AG10803 (cell line): Measurements from ENCODE around the gene RAMP3.

Experiments
- DNase-seq: peaks from one replicate; pipeline ENCODE4 v3.0.0; 2010; ENCODE audit warnings: low read depth
- H3K4me3 ChIP-seq: 2 replicates; pipeline ENCODE4 v1.5.1; 2011; ENCODE audit warnings: mild to moderate bottlenecking, low read length, control low read depth
- CTCF ChIP-seq: conservative IDR thresholded peaks from 2 replicates; pipeline ENCODE4 v1.5.1; 2011; ENCODE audit warnings: mild to moderate bottlenecking, low read length, control low read depth, inconsistent platforms

Gene RAMP3

GRCh38 chr7:45188736-45189135 is 31.1 kb downstream of the RAMP3 start:
- no peak for TF ChIP-seq CTCF
- no peak for DNase-seq
- no peak overlapping the region for H3K4me3 ChIP-seq

DNA sequence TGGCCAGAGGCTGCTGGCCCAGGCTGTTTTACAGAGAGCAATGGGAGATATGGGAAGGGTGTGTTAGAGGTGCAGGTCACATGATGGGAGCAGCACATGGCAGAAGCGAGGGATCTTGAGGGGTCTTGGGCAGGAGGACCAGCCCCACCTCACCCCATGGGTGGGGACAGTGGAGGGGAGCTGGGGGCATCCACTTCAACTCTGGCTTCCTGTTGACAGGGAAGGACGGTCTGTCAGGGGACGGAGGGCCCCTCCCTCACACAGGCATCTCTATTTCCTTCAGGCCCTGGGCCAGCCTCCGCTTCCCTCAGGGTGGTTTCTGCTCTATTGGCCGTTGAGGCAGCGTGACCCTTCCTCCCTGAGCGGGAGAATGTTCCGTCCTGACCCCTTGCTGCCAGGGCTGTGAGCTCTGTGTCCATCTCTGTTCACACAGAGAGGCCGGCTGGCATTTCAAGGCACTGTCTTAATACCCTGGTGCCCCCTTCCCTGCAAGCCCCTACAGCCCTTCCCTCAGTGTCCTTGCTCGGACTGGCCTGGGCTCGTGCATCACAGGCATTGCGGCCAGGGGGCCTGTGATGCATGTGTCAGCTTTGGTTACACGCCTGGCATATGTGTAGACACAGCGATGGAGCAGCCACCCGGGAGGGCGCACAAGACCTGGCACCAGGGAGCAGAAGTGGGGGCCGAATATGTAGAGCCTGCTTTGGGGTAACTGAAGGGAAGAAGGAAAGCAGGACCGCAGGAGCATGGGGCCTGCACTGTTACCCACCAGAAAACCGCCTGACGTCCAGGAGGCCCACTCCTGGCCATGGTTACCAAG is 31.8 kb downstream of the RAMP3 start:
- TF ChIP-seq CTCF: no peak
- no peak overlapping the region for H3K4me3 ChIP-seq
- DNase-seq: no peak

DNA sequence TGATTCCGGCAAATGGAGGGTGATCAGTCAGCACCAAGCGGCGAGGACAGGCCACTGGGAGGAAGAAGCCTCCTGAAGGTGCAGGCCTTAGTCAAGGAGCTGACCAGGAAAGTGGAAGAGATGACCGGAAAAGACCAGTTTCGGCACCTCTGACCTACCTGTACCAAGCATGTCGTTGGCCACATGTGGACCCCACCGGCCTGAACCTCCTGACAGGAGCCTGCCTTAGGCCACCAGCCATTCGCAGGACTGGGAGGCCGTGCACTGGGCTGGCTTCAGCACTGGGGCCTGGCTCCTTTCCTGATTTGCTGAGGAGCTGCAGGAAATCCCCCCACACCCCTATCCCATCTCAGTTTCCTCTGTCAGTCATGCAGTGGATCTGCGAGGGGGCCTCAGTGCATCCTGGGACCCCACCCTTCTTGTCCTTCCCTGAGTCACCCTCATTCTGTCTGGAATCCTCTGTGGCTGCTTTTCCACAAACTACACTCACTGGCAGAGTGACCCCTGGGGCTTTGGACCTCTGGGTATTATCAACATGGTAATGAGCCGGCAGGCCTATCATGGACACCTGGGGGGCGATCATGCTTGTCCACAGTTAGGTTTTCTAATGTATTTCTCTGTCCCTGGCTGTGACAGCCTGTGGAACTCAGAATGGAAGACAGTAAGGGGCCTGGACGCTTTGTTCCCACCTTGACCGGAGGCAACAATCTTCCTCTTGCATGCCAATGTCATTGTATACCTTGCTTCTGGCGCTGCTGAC is 33.0 kb downstream of the RAMP3 start:
- no peak for DNase-seq
- H3K4me3 ChIP-seq: no peak overlapping the region
- no peak for TF ChIP-seq CTCF

DNA sequence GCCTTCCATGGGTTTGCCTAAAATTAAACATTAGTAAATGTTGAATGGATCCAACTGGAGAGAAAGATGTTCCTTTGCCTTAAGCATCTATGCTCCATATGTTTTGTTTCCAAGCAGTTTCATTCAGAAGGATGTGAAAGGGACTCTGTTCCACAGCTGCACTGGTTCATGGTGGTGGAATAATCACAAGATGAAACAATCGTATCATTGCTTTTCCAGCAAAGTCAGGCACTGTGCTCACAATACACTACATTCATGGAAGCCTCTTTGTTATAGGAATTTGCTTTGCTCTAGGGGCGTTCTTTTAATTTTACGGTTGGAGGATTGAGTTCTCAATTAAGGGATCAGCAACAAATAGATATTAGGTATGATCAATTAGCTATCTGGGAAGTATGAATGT is 33.8 kb downstream of the RAMP3 start:
- H3K4me3 ChIP-seq: no peak overlapping the region
- no peak for TF ChIP-seq CTCF

DNA sequence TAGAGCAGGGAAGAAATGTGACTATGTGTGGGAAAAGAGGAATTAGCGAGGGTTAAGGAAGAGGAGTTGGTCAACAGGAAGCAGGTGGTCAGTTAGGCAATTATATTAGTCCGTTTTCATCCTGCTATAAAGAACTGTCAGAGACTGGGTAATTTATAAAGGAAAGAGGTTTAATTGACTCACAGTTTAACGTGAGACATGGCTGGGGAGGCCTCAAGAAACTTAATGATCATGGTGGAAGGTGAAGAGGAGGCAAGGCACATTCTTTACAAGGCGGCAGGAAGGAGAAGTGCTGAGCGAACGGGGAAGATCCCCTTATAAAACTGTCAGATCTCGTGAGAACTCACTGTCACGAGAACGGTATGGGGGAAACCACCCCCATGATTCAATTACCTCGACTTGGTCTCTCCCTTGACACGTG is 35.0 kb downstream of the RAMP3 start:
- TF ChIP-seq CTCF: no peak
- H3K4me3 ChIP-seq: no peak overlapping the region
- DNase-seq: no peak

More for the DNA sequence above, 33.8 kb downstream of the RAMP3 start:
- no peak for DNase-seq

DNA sequence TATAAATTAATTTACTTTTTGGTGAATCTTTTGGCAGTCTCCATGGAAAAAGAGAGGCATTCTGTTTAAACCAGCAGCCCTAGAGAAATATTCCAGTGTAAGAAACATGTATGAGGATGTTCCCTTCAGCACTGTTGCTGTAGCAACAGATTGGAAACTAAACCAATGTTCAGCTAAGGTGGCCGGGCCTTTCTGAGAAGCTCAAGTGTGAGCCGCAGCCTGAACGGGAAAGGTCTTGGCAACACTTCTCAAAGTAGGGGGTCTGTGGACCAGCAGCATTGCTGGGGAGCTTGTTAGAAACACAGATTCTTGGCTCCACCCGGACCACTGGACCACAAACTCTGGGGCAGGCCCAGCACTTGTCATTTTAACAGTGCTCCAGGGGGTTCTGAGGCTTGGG is 36.2 kb downstream of the RAMP3 start:
- TF ChIP-seq CTCF: no peak
- no peak overlapping the region for H3K4me3 ChIP-seq
- no peak for DNase-seq

- DNase-seq: no peak
- no peak for TF ChIP-seq CTCF
- H3K4me3 ChIP-seq: no peak overlapping the region
These were observed 38.8 kb downstream of the RAMP3 start for GRCh38 chr7:45196374-45196773.
